Right ventricle myocardium inferior (tissue), 1 donor: ENCODE results near the gene GPR61. TPM values are rescaled to one million over a fixed set of nuclear protein-coding genes. Genes with fewer than 3 reads are reported as not detected.

ENCODE experiments used
- ATAC-seq: fragments of 200-7000 bp; cut with Tn5 transposase; one replicate; pipeline ENCODE4 v1.9.1; 2020; ENCODE audit warnings: mild to moderate bottlenecking, moderate library complexity
- DNase-seq: peaks from one replicate; pipeline ENCODE4 v3.0.0; 2021; ENCODE audit errors: missing footprints
- intact Hi-C: fragments of 100-400 bp; cut with DNase I; formaldehyde crosslinking; loops from one replicate; pipeline ENCODE4 v1.11.0; 2022
- total RNA-seq: library from RNA; stranded (reverse); fragmentation: NEBNext Ultra II Directional; extraction: Animal tissue kit (Norgen Biotek cat#: 25700); gene quantifications from one replicate; pipeline ENCODE4 v1.2.1, GENCODE V29; 2021
- donor health status: DM: no; HTN: yes; CAD: no; lungs with severe emphysema.

The GPR61 gene
- total RNA-seq, 1 donor from 2014 or later = not detected

DNA sequence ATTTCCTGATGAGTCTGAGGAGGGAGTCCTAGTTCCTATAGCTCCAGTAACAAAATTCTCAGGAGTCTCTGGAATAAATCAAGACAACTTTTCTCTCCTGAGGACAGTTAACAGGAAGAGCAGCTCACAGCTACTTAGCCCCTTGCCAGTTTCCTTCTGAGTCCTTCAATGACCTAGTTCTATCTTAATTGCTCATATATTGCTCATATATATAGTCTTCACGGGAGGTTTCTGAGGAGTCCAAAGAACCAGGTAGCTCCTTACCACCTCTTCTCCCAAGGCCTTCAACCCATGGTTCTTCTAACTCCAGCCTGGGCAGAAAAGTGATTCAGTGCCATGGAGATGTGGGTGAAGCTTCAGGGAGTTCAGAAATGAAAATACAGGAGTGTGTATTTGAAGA, 34.7 kb upstream of the GPR61 start:
- ATAC-seq (no peak), DNase-seq (no peak)
- intact Hi-C loops = no loop called here

DNA sequence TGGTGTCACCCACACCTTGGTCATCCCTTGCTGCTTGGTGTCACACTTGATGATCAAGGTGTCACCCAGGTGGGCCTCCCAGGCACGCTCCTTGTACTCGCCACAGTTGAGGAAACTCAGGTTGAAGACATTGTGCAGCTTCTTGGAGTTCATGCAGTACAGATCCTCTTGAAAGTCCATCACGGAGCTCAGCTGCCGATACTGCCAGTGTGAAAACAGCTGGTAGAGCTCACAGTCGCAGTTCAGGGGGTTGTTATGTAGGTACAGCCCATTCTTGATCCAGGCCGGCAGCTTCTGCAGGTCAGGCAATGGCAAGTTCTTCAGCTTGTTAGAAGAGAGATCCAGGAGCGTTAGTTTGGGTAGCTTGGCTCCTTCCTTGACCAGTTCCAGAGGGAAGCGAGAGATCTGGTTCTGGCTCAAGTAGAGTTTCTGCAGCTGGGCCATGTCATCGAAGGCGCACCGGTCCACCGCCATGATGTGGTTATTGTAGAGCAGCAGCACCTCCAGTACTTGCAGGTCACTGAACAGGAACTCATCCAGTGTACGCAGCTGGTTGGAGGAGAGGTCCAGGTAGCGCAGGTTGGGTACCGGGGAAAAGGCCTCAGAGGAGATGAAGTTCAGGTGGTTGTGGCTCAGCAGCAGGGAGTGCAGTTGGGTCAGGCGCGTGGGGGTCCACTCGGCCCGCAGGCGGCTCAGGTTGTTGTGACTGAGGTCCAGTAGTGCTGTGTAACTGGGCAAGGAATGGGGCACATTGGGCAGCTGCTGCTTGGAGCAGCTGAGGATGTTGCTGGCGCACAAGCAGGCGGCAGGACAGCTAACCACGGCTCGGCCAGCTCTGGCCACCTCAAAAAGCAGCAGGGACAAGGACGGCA, 31.4 kb upstream of the GPR61 start:
- intact Hi-C loops = no loop called here
- DNase-seq = no peak
- no peak for ATAC-seq

GRCh38 chr1:109508873-109509175, 30.8 kb upstream of the GPR61 start:
- intact Hi-C loops = no loop called here
- ATAC-seq = no peak

DNA sequence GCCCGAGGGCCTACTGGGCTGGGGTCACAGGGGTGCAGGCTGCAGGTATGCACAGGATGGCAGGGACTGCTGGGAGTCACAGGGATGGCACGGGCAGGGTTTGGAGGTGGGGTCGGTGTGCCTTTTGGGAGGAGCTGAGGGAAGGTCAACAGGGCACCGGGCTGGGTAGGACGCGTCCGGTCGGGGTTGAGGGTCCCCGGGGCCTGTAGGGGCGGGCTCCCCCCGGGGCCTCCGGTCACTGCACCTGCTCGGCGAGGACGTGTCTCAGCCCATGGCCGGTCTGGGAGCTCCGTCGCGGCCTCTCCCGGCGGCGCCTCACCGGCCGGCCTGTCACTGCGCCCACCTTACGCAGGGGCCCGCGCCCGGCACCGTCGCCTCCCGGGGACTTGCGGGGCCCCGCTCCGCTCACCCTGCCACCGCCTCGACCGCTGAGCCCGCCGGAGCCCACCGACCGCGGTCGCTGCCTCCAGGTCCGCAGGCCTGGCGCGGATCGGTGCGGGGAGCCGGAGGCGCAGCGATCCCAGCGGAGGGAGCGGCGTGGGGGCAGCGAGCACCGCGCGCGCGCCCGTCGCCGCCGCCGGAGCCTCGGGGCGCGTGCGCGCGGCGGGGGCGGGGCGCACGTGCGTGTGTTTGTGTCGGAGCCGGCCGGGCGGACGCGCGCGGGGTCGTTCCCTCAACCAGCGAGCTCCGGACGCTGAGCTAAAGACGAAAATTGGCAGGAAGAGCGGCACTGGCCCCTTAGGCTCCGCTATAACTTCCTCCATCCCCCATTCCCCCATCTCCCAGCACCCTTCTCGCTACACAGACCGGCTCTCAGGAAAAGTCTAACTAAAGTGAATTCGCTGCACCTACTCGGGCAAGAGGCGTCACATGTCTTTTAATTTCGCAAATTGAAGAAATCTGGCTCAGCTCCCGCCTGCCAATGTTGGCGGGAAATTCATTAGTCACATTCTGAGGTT, 30.2 kb upstream of the GPR61 start, which contains the start of gene AMIGO1:
AMIGO1 (minus strand) TSS at position 552 of the 959 bp plus-strand sequence. CDS start 815 bp downstream, outside the sequence.
- ATAC-seq (peak; percentile 84), DNase-seq (no peak)
- intact Hi-C loops = no loop called here

More at GRCh38 chr1:109508873-109509175, 30.8 kb upstream of the GPR61 start:
- no peak for DNase-seq

- DNase-seq (no peak), ATAC-seq (no peak)
- intact Hi-C loops = no loop called here
These were observed 26.5 kb upstream of the GPR61 start for GRCh38 chr1:109513110-109513710.

- intact Hi-C loops = no loop called here
- no peak for DNase-seq
- ATAC-seq = no peak
These were observed 24.8 kb upstream of the GPR61 start for GRCh38 chr1:109514846-109515245.

DNA sequence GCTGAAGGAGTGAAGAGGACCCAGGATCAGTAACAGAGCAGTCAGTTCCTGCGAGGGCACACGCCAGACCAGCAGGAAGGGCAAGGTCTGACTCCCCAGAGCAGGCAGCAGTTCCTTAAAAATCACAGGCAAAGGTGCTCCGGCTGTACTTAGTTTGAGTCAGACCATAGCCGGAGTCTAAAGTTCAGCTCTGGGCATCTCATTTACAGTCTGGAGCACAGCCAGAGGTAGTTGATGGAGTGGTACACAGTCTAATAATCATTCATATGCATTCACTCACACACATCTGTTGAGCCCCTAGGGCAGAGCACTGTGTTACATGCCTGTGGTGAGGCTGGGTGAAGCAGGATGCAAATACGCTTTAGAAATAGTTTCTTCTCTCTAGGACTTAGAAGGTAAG, 22.8 kb upstream of the GPR61 start:
- DNase-seq (no peak), ATAC-seq (no peak)
- intact Hi-C loops = no loop called here

- intact Hi-C loops = no loop called here
- DNase-seq = no peak
These were observed 22.3 kb upstream of the GPR61 start for GRCh38 chr1:109517337-109517736.

DNA sequence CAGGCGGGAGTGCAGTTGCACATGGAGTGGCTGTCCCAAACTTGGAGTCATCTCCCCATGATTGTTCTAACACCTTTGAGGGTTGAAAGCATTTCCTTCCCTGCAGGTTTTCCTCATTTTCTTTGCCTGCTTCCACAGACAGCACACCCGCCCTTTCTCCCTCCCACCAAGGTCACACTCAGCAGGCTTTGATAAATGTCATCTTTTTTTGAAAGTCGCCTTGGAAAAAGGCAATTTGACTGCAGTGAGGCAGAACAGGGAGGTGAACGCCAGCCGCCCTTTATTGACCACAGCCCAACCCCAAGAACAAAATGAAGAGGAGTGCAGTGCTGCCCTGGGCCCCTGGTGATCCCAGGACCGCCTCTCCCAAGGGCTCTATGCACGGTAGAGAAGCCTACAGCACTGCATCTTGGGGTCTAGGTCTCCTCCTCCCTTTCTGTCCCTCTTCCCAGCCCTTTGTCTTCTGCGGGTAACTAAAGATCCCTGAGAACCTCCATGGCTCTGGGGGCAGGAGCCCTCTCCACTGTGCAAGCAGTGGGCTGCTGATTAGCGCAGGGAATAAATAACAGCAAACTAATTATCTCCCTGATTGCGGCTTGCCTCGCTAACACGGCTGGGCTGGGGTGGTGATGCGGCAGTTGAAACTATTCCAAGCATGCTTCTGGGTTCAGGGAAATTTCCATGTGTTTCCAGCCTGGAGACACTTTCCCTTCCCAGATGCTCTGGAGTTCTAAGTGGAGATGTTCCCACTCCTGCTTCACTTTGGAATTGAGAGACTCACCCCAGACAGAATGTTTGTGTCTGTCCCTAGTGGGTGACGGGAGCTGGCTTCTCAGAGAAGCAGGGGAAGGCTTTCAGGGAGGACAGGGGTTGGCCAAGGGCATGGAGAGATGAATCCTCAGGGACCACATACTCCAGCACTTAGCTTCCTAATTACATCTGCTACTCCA, 18.4 kb upstream of the GPR61 start:
- DNase-seq = no peak
- ATAC-seq = peak; percentile 64
- intact Hi-C loops = no loop called here

More at GRCh38 chr1:109517337-109517736, 22.3 kb upstream of the GPR61 start:
- no peak for ATAC-seq

DNA sequence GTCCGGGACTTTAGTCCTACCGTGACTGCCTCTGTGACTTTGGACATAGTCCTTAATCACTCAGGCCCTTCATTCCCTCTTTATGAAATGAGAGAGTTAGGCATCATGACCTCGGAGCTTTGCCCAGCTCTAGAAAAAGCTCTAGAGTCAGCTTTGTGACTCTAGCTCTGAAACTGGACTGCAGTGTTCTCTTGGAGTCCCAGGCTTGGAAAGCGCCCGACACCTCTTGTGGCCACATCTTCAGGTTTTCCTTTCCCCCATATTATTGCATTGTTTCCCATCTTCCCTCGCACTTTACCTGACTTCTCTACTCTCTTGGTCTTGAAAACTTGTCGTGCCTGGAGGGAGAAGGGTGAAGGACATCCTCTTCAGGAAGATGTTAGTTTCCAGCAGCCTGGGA, 17.6 kb upstream of the GPR61 start:
- intact Hi-C loops = no loop called here
- ATAC-seq (no peak), DNase-seq (no peak)

GRCh38 chr1:109523706-109524105, 16.0 kb upstream of the GPR61 start:
- DNase-seq = no peak
- intact Hi-C loops = no loop called here

GRCh38 chr1:109527098-109527811, 12.4 kb upstream of the GPR61 start:
- intact Hi-C loops = no loop called here
- no peak for ATAC-seq
- DNase-seq = no peak

More at GRCh38 chr1:109523706-109524105, 16.0 kb upstream of the GPR61 start:
- ATAC-seq = no peak

GRCh38 chr1:109527846-109528695, 11.6 kb upstream of the GPR61 start:
- DNase-seq (no peak), ATAC-seq (no peak)
- intact Hi-C loops = no loop called here

DNA sequence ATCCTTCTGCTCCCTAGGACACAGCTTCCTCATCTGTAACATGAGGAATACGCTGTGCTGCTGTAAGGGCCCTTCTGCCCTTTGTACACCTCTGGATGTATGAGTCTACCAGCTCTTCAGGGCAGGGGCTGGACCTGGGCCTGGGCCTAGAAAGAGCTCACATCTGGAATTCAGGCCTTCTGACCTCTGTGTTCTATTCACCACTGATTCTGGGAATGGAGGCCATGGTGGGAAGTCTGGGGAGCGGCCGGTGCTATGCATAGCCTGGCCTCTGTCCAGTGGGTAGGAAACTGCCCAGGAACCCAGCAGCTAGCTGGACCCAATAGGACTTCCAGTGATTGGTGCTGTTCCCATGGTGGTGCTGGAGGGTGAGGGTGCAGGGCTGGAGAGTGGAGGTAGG, 11.0 kb upstream of the GPR61 start:
- DNase-seq (no peak), ATAC-seq (no peak)
- intact Hi-C loops = no loop called here

GRCh38 chr1:109529881-109530456, 9.7 kb upstream of the GPR61 start:
- intact Hi-C loops = loop anchor here (5.0 kb wide), 2 partner anchors 103 to 248 kb away; partner anchors contain the start of genes PSMA5 and PSRC1
- ATAC-seq (no peak), DNase-seq (no peak)

- ATAC-seq = no peak
- no peak for DNase-seq
- intact Hi-C loops = loop anchor here (5.0 kb wide), 2 partner anchors 103 to 248 kb away; partner anchors contain the start of genes PSMA5 and PSRC1
These were observed 9.1 kb upstream of the GPR61 start for GRCh38 chr1:109530457-109531087.
